Activated naive CD8-positive, alpha-beta T cell (primary cell): ENCODE results near the gene ITSN1.

ENCODE experiments used
- H3K27ac Mint-ChIP-seq: one replicate; pipeline ENCODE4 v1.8.0; 2021; ENCODE audit warnings: mixed read lengths
- H3K27me3 Mint-ChIP-seq: one replicate; pipeline ENCODE4 v1.8.0; 2021; ENCODE audit warnings: mixed read lengths
- H3K36me3 Mint-ChIP-seq: one replicate; pipeline ENCODE4 v1.8.0; 2021; ENCODE audit warnings: mixed read lengths
- H3K4me1 Mint-ChIP-seq: one replicate; pipeline ENCODE4 v1.8.0; 2021; ENCODE audit warnings: low read depth, mixed read lengths
- H3K4me3 Mint-ChIP-seq: one replicate; pipeline ENCODE4 v1.8.0; 2021; ENCODE audit warnings: mild to moderate bottlenecking, mixed read lengths
- H3K9me3 Mint-ChIP-seq: one replicate; pipeline ENCODE4 v1.8.0; 2021; ENCODE audit warnings: low read depth, mixed read lengths

The ITSN1 gene

GRCh38 chr21:33880626-33881025, 238.3 kb downstream of the ITSN1 start:
- Mint-ChIP-seq H3K9me3 (no peaks in the 10 kb centered on the region), H3K36me3 (no peaks in the 10 kb centered on the region), H3K4me1 (no peaks in the 10 kb centered on the region)

GRCh38 chr21:33881689-33882440, 239.6 kb downstream of the ITSN1 start:
- no peaks in the 10 kb centered on the region for H3K27me3 Mint-ChIP-seq
- no peaks in the 10 kb centered on the region for H3K4me1 Mint-ChIP-seq
- no peak overlapping the region for H3K4me3 Mint-ChIP-seq

More at GRCh38 chr21:33880626-33881025, 238.3 kb downstream of the ITSN1 start:
- Mint-ChIP-seq H3K27me3 (no peaks in the 10 kb centered on the region), H3K4me3 (no peak overlapping the region), H3K27ac (no peak overlapping the region)

GRCh38 chr21:33883118-33883517, 240.8 kb downstream of the ITSN1 start:
- Mint-ChIP-seq H3K36me3 (no peaks in the 10 kb centered on the region), H3K9me3 (no peaks in the 10 kb centered on the region), H3K27me3 (no peaks in the 10 kb centered on the region), H3K4me1 (no peaks in the 10 kb centered on the region), H3K27ac (no peak overlapping the region), H3K4me3 (no peak overlapping the region)

More at GRCh38 chr21:33881689-33882440, 239.6 kb downstream of the ITSN1 start:
- Mint-ChIP-seq H3K9me3 (no peaks in the 10 kb centered on the region), H3K27ac (no peak overlapping the region), H3K36me3 (no peaks in the 10 kb centered on the region)

GRCh38 chr21:33884376-33885171, 242.3 kb downstream of the ITSN1 start:
- Mint-ChIP-seq H3K27me3 (no peaks in the 10 kb centered on the region), H3K27ac (no peak overlapping the region), H3K9me3 (no peaks in the 10 kb centered on the region), H3K4me1 (no peaks in the 10 kb centered on the region), H3K4me3 (no peak overlapping the region), H3K36me3 (no peaks in the 10 kb centered on the region)

- H3K4me3 Mint-ChIP-seq = no peak overlapping the region
- H3K27ac Mint-ChIP-seq = no peak overlapping the region
- no peaks in the 10 kb centered on the region for H3K27me3 Mint-ChIP-seq
- H3K4me1 Mint-ChIP-seq = no peaks in the 10 kb centered on the region
- H3K9me3 Mint-ChIP-seq = no peaks in the 10 kb centered on the region
- H3K36me3 Mint-ChIP-seq = no peaks in the 10 kb centered on the region
These were observed 242.8 kb downstream of the ITSN1 start for GRCh38 chr21:33885172-33885514.

GRCh38 chr21:33886321-33886720, 244.0 kb downstream of the ITSN1 start:
- no peaks in the 10 kb centered on the region for H3K27me3 Mint-ChIP-seq
- H3K4me3 Mint-ChIP-seq = no peak overlapping the region
- no peak overlapping the region for H3K27ac Mint-ChIP-seq
- H3K4me1 Mint-ChIP-seq = no peaks in the 10 kb centered on the region
- H3K9me3 Mint-ChIP-seq = no peaks in the 10 kb centered on the region
- H3K36me3 Mint-ChIP-seq = no peaks in the 10 kb centered on the region

- no peak overlapping the region for H3K4me3 Mint-ChIP-seq
- no peaks in the 10 kb centered on the region for H3K9me3 Mint-ChIP-seq
- no peaks in the 10 kb centered on the region for H3K27me3 Mint-ChIP-seq
- H3K36me3 Mint-ChIP-seq = no peaks in the 10 kb centered on the region
- peaks cover 11% of the 10 kb centered on the region for H3K4me1 Mint-ChIP-seq
- H3K27ac Mint-ChIP-seq = no peak overlapping the region
These were observed 247.9 kb downstream of the ITSN1 start for GRCh38 chr21:33890187-33890586.

- H3K4me3 Mint-ChIP-seq = no peak overlapping the region
- H3K27me3 Mint-ChIP-seq = no peaks in the 10 kb centered on the region
- no peaks in the 10 kb centered on the region for H3K9me3 Mint-ChIP-seq
- peaks cover 14% of the 10 kb centered on the region for H3K4me1 Mint-ChIP-seq
- no peaks in the 10 kb centered on the region for H3K36me3 Mint-ChIP-seq
- H3K27ac Mint-ChIP-seq = no peak overlapping the region
These were observed 250.6 kb downstream of the ITSN1 start for GRCh38 chr21:33892853-33893252.

- Mint-ChIP-seq H3K27ac (no peak overlapping the region), H3K4me3 (no peak overlapping the region), H3K9me3 (no peaks in the 10 kb centered on the region), H3K27me3 (no peaks in the 10 kb centered on the region), H3K4me1 (peaks cover 14% of the 10 kb centered on the region), H3K36me3 (no peaks in the 10 kb centered on the region)
These were observed 251.6 kb downstream of the ITSN1 start for GRCh38 chr21:33893917-33894316.

- H3K27ac Mint-ChIP-seq = peak overlapping the region; percentile 89
- no peaks in the 10 kb centered on the region for H3K27me3 Mint-ChIP-seq
- peak overlapping the region; percentile 83 for H3K4me3 Mint-ChIP-seq
- no peaks in the 10 kb centered on the region for H3K36me3 Mint-ChIP-seq
- peaks cover 14% of the 10 kb centered on the region for H3K4me1 Mint-ChIP-seq
- H3K9me3 Mint-ChIP-seq = no peaks in the 10 kb centered on the region
These were observed 252.5 kb downstream of the ITSN1 start for GRCh38 chr21:33894736-33895288.

- Mint-ChIP-seq H3K27ac (no peak overlapping the region), H3K4me3 (peak overlapping the region; percentile 83), H3K36me3 (no peaks in the 10 kb centered on the region), H3K9me3 (no peaks in the 10 kb centered on the region), H3K27me3 (no peaks in the 10 kb centered on the region), H3K4me1 (peaks cover 14% of the 10 kb centered on the region)
These were observed 253.1 kb downstream of the ITSN1 start for GRCh38 chr21:33895356-33895755.

- Mint-ChIP-seq H3K27ac (no peak overlapping the region), H3K27me3 (no peaks in the 10 kb centered on the region), H3K9me3 (no peaks in the 10 kb centered on the region), H3K4me1 (peaks cover 17% of the 10 kb centered on the region), H3K36me3 (peaks cover under 1% of the 10 kb centered on the region), H3K4me3 (no peak overlapping the region)
These were observed 254.4 kb downstream of the ITSN1 start for GRCh38 chr21:33896691-33897090.

- Mint-ChIP-seq H3K4me3 (no peak overlapping the region), H3K36me3 (peaks cover 3% of the 10 kb centered on the region), H3K9me3 (no peaks in the 10 kb centered on the region), H3K27ac (no peak overlapping the region), H3K4me1 (peaks cover 18% of the 10 kb centered on the region), H3K27me3 (no peaks in the 10 kb centered on the region)
These were observed 254.8 kb downstream of the ITSN1 start for GRCh38 chr21:33897098-33897497.

- Mint-ChIP-seq H3K27ac (no peak overlapping the region), H3K27me3 (no peaks in the 10 kb centered on the region), H3K36me3 (peaks cover 8% of the 10 kb centered on the region), H3K4me1 (peaks cover 18% of the 10 kb centered on the region), H3K4me3 (no peak overlapping the region), H3K9me3 (no peaks in the 10 kb centered on the region)
These were observed 255.4 kb downstream of the ITSN1 start for GRCh38 chr21:33897739-33898138.

- no peaks in the 10 kb centered on the region for H3K9me3 Mint-ChIP-seq
- H3K27ac Mint-ChIP-seq = no peak overlapping the region
- no peaks in the 10 kb centered on the region for H3K27me3 Mint-ChIP-seq
- no peak overlapping the region for H3K4me3 Mint-ChIP-seq
- peaks cover 8% of the 10 kb centered on the region for H3K36me3 Mint-ChIP-seq
- peaks cover 18% of the 10 kb centered on the region for H3K4me1 Mint-ChIP-seq
These were observed 256.3 kb downstream of the ITSN1 start for GRCh38 chr21:33898586-33898985.
